ENCODE results near the gene TTC3.

DNA sequence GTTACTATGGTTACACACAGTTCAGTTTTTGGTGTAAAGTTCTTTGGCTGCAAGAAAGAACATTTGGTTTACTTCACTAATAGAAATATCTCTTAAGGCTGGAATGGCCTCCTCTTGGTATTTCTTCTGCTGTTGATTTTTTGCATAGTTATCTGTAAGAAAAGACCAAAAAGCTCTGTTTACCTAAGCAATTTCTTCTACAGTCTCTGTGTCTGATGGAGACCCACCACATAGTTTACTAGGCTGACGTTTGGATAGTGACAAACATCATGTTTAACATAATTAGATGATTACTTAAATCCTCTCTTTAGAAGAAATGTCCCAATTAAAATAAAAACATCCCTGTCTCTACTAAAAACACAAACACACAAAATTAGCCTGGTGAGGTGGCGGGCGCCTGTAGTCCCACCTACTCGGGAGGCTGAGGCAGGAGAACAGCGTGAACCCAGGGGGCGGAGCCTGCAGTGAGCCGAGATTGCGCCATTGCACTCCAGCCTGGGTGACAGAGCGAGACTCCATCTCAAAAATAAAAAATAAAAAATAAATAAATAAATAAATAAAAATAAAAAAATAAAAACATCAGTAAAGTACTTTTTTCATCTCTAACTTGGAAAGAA lies 7.4 kb upstream of the TTC3 start:
- TF ChIP-seq, protein P1, sequence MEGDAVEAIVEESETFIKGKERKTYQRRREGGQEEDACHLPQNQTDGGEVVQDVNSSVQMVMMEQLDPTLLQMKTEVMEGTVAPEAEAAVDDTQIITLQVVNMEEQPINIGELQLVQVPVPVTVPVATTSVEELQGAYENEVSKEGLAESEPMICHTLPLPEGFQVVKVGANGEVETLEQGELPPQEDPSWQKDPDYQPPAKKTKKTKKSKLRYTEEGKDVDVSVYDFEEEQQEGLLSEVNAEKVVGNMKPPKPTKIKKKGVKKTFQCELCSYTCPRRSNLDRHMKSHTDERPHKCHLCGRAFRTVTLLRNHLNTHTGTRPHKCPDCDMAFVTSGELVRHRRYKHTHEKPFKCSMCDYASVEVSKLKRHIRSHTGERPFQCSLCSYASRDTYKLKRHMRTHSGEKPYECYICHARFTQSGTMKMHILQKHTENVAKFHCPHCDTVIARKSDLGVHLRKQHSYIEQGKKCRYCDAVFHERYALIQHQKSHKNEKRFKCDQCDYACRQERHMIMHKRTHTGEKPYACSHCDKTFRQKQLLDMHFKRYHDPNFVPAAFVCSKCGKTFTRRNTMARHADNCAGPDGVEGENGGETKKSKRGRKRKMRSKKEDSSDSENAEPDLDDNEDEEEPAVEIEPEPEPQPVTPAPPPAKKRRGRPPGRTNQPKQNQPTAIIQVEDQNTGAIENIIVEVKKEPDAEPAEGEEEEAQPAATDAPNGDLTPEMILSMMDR (IDR thresholded peaks at IDR 0.05; ENCODE audit: low read length), result no peak
- TF ChIP-seq EZH2 (optimal IDR thresholded peaks at IDR 0.05; ENCODE audit: low read depth, low read length) (no peak), EZH2phosphoT487 (IDR thresholded peaks at IDR 0.05; ENCODE audit: low read length) (no peak)

Data from MM.1S (cell line).